HTERT RPE-1 (cell line): Measurements from ENCODE around the gene TMEM59.

Experiments
- in situ Hi-C: fragments of 300-500 bp; cut with MboI; formaldehyde crosslinking; loops from 4 replicates; pipeline ENCODE4 v1.14.3; 2020; ENCODE audit warnings: low sequenced_read_pairs

Gene TMEM59

DNA sequence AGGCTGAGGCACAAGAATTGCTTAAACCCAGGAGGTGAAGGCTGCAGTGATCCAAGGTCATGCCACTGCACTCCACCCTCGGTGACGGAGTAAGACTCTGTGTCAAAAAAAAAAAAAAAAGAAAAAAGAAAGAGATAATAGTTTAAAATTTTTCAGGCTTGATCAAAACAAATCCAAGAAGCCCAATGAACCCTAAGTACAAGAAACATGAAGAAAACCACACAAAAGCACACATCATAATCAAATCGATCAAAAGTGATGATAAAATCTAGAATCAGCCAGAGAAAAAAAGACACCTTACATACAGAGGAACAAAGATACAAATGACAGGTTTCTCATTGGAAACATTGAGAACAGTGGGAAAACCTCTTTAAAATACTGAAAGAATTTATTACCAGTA is 66.5 kb downstream of the TMEM59 start:
- in situ Hi-C loops = no loop called here

DNA sequence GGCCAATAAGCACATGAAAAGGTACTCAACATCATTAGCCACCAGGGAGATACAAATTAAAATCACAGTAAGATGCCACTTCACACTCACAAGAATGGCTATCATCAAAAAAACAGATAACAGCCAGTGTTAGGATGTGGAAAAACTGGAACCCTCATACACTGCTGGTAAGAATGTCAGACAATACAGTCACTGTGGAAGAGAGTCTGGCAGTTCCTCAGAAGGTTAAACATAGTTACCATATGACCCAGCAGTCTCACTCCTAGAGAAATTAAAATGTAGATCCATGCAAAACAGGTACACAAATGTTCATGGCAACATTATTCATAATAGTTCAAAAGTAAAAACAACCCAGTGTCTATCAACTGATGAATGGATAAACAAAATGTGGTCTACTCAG is 68.3 kb downstream of the TMEM59 start:
- in situ Hi-C loops = no loop called here

DNA sequence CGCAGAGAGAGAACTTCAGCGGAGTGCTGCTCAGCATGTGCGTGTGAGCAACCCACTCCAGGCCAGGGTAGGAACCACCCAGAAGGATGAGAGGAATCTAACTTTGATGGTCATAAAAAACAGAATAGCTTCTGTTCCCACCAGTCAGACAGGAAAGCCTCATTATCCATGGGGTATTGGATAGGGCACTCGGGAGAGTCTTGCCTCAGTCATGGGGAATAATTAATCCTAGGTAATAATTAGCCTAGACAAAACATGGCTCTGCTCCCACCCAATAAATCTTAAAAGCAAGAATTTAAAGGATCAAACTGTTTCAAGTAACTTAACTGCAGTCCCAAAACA is 70.3 kb downstream of the TMEM59 start:
- in situ Hi-C loops = no loop called here

DNA sequence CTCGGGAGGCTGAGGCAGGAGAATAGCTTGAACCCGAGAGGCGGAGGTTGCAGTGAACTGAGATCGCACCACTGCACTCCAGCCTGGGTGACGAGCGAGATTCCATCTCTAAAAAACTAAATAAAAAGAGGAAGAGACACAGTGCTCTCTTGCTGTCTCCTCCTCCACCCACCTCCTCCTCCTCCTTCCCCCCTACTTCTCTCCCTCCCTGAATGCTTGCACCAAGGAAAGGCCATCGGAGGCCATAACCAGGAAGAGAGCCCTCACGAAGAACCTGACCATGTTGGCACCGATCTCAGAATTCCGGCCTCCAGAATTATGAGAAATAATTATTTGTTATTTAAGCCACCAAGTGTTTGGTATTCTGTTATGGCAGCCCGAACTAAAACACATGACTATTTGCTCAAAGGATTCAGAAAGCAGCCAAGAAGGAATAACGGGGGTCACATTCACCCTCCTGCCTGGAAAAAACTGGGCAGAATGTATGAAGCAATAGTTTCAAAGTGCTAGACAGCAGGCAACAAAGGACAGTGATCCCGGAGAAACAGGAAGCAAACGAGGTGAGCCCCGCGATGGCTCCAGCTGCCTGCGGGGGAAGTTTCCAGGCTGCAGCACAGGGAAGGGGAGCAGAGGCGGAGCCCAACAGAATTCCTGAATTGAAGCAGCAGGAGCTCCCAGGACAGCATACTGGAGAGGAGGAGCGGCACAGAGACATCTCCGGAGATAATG is 70.8 kb downstream of the TMEM59 start:
- in situ Hi-C loops = no loop called here

DNA sequence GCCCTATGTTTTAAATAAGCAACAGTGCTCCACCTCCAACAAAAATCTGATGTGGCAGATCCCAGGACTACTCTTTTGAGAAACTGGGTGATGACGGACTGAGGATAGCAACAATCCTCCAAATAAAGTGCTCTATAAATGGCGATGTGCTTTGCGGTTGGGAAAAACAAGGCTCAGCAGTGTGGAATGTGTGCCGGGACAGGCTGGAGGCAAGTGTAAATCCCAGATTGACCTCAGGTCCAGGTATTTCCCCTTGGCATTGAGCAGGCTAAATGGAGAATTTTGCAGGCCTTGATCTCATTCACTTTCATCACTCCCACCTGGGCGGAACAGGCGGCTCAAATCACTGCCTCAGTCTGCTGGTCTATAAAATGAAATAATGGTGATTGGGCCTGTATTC is 71.8 kb downstream of the TMEM59 start:
- in situ Hi-C loops = no loop called here

DNA sequence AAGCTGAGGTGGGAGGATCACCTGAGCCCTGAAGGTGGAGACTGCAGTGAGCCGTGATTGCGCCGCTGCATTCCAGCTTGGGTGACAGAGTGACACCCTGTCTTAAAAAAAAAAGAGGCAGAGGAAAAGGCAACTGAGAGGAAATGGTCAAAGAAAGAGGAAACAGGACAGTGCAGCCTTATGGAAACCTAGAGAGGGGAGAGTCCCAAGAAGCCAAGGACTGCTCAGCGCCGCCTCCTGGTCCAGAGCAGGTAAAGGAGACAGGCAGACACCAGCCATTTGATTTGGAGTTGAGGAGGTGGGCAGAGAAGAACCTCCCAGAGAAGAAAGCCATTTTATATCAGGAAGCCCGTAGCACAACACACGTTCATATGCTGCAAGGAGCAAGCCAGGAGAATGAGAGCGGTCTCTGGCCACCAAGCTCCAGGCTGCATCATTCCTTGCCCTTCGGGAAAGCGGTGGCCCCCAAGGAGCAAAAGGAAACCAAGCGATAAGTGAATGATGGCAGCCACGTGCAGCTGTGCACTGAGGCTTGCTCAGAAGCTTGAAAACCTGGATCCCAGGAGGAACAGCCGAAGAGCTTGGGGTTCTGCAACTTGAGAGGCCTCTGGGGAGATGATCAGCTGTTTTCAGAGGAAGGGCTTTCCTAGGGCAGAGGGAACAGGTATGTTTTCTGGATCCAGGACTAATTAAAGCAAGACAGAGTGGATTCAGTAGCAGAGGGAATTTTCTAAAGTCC is 73.1 kb downstream of the TMEM59 start:
- in situ Hi-C loops = no loop called here
